Measurements from ENCODE around the gene TMEM232. TPM values are rescaled to one million over a fixed set of nuclear protein-coding genes. Genes with fewer than 3 reads are reported as not detected.

The TMEM232 gene
- total RNA-seq, 1 experiment from 2014 or later: 1.6 TPM

DNA sequence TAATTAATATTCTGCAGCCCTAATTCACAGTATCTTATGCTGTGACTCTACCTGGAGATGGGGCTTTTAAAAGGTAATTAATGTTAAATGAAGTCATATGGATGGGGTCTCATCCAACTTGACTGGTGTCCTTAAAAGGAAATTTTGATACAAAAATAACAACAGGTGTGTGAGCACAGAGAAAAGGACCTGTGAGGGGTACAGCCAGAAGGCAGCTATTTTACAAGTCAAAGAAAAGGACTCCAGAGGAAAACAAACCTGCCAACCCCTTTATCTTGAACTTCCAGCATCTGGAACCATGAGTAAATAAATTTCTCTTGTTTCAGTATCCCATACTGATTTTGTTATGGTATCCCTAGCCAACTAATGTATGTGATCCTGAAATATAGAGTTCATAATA is 250.3 kb downstream of the TMEM232 start:
- Histone ChIP-seq H4K91ac (ENCODE audit: insufficient read length, low read depth, low read length) (no peak overlapping the region), H3K9me3 (ENCODE audit: control insufficient read depth, low read depth, low read length) (no peaks in the 10 kb centered on the region), H4K8ac (replicated peaks; ENCODE audit: insufficient read length, low read depth, low read length) (no peak overlapping the region), H3K23me2 (ENCODE audit: insufficient read length, low read depth, low read length, poor library complexity, severe bottlenecking) (no peaks in the 10 kb centered on the region), H3K79me2 (ENCODE audit: insufficient read depth, low read length) (no peaks in the 10 kb centered on the region), H3K4ac (ENCODE audit: low read depth, low read length) (no peak overlapping the region), H3K4me2 (ENCODE audit: insufficient read depth, insufficient read length, low read length) (no peak overlapping the region), H3K14ac (ENCODE audit: insufficient read depth, low read length) (no peak overlapping the region), H3K56ac (ENCODE audit: insufficient read length, low read depth, low read length) (no peak overlapping the region), H3K4me1 (ENCODE audit: insufficient read depth, low read length) (peaks cover 4% of the 10 kb centered on the region), H3T11ph (ENCODE audit: low read length) (no peak overlapping the region), H3K9ac (ENCODE audit: extremely low read depth, insufficient read length, low read length) (no peak overlapping the region), H4K5ac (ENCODE audit: insufficient read length, low read depth, low read length) (no peak overlapping the region), H2AK5ac (ENCODE audit: insufficient read length, low read length) (no peak overlapping the region), H3K27ac (ENCODE audit: insufficient read length, low read depth, low read length) (no peak overlapping the region), H2BK20ac (ENCODE audit: low read depth, low read length, poor library complexity, severe bottlenecking) (no peak overlapping the region), H3K79me1 (ENCODE audit: insufficient read depth, low read depth, low read length, poor library complexity, severe bottlenecking) (no peaks in the 10 kb centered on the region), H3K23ac (ENCODE audit: insufficient read length, low read depth, low read length) (no peak overlapping the region), H3K27me3 (ENCODE audit: insufficient read depth, low read length) (no peaks in the 10 kb centered on the region), H3K18ac (ENCODE audit: insufficient read length, low read depth, low read length) (no peak overlapping the region), H2AFZ (ENCODE audit: low read length) (no peak overlapping the region), H2BK15ac (ENCODE audit: low read depth, low read length) (no peak overlapping the region), H2BK120ac (ENCODE audit: low read depth, low read length, poor library complexity, severe bottlenecking) (no peak overlapping the region), H2BK12ac (ENCODE audit: insufficient read length, low read depth, low read length) (no peak overlapping the region), H2BK5ac (ENCODE audit: insufficient read length, low read length) (no peak overlapping the region), H4K20me1 (ENCODE audit: control insufficient read depth, insufficient read depth, insufficient read length) (no peaks in the 10 kb centered on the region)
- Mint-ChIP-seq H3K27me3 (ENCODE audit: low read depth) (no peaks in the 10 kb centered on the region), H3K4me3 (no peak overlapping the region), H3K4me1 (peaks cover 23 to 30% of the 10 kb centered on the region in 2 experiments), H3K27ac (no peak overlapping the region), H3K36me3 (ENCODE audit: insufficient read depth in 1 of 3, low read depth in 3 of 3) (peaks cover 0 to 14% (median 4%) of the 10 kb centered on the region in 3 experiments; a peak in 4 of 7 replicates), H3K9me3 (peaks cover 7 to 12% of the 10 kb centered on the region in 2 experiments)
- TF ChIP-seq, protein P1, sequence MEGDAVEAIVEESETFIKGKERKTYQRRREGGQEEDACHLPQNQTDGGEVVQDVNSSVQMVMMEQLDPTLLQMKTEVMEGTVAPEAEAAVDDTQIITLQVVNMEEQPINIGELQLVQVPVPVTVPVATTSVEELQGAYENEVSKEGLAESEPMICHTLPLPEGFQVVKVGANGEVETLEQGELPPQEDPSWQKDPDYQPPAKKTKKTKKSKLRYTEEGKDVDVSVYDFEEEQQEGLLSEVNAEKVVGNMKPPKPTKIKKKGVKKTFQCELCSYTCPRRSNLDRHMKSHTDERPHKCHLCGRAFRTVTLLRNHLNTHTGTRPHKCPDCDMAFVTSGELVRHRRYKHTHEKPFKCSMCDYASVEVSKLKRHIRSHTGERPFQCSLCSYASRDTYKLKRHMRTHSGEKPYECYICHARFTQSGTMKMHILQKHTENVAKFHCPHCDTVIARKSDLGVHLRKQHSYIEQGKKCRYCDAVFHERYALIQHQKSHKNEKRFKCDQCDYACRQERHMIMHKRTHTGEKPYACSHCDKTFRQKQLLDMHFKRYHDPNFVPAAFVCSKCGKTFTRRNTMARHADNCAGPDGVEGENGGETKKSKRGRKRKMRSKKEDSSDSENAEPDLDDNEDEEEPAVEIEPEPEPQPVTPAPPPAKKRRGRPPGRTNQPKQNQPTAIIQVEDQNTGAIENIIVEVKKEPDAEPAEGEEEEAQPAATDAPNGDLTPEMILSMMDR (conservative IDR thresholded peaks at IDR 0.05): no peak
- no peak for DNase-seq

All from H9 (cell line).